HG03025 (cell line): ENCODE measurements around the gene HDLBP.

Experiments used
- ATAC-seq: cut with Tn5 transposase; IDR thresholded peaks from one replicate; pipeline ENCODE4 v1.9.1; 2021; ENCODE audit warnings: mild to moderate bottlenecking, moderate library complexity; ENCODE audit not compliant: unreplicated experiment, low FRiP score

The HDLBP gene

GRCh38 chr2:241217320-241218031 lies 98.0 kb downstream of the HDLBP start:
- no peak for ATAC-seq

GRCh38 chr2:241216211-241216761 lies 99.2 kb downstream of the HDLBP start:
- ATAC-seq = no peak

GRCh38 chr2:241215421-241215820 lies 100.1 kb downstream of the HDLBP start:
- ATAC-seq = no peak

GRCh38 chr2:241214766-241215165 lies 100.7 kb downstream of the HDLBP start:
- no peak for ATAC-seq

GRCh38 chr2:241214209-241214608 lies 101.3 kb downstream of the HDLBP start:
- no peak for ATAC-seq

- no peak for ATAC-seq
Observed at GRCh38 chr2:241213567-241213966, 101.9 kb downstream of the HDLBP start.

- no peak for ATAC-seq
Observed at GRCh38 chr2:241213041-241213440, 102.4 kb downstream of the HDLBP start.

GRCh38 chr2:241211276-241211675 lies 104.2 kb downstream of the HDLBP start:
- no peak for ATAC-seq

GRCh38 chr2:241209271-241209670 lies 106.2 kb downstream of the HDLBP start:
- ATAC-seq = no peak

- ATAC-seq = no peak
Observed at GRCh38 chr2:241208058-241208457, 107.4 kb downstream of the HDLBP start.

- no peak for ATAC-seq
Observed at GRCh38 chr2:241207641-241208040, 107.8 kb downstream of the HDLBP start.

GRCh38 chr2:241207151-241207550 lies 108.3 kb downstream of the HDLBP start:
- no peak for ATAC-seq

- ATAC-seq = no peak
Observed at GRCh38 chr2:241205086-241205485, 110.4 kb downstream of the HDLBP start.

GRCh38 chr2:241204490-241204889 lies 111.0 kb downstream of the HDLBP start:
- no peak for ATAC-seq

- no peak for ATAC-seq
Observed at GRCh38 chr2:241204010-241204384, 111.5 kb downstream of the HDLBP start.

- ATAC-seq = no peak
Observed at GRCh38 chr2:241203218-241204009, 112.1 kb downstream of the HDLBP start.

- no peak for ATAC-seq
Observed at GRCh38 chr2:241202681-241203080, 112.8 kb downstream of the HDLBP start.

GRCh38 chr2:241202268-241202585 lies 113.2 kb downstream of the HDLBP start:
- no peak for ATAC-seq

- ATAC-seq = no peak
Observed at GRCh38 chr2:241201445-241202267, 113.8 kb downstream of the HDLBP start.

GRCh38 chr2:241200822-241201395 lies 114.6 kb downstream of the HDLBP start:
- no peak for ATAC-seq
